DOHH2 (cell line): ENCODE data around the gene FCGBP.

Source experiments
- H3F3A ChIP-seq: fragments of 200-600 bp; sonication (generic), shearing (Covaris generic); 2 replicates; pipeline ENCODE4 v1.6.0; 2016; ENCODE audit warnings: antibody characterized with exemption, mild to moderate bottlenecking; ENCODE audit not compliant: control insufficient read depth, insufficient read depth
- H3K27ac ChIP-seq: fragments of 200-600 bp; sonication (generic); 2 replicates; pipeline ENCODE4 v1.5.1; 2014; ENCODE audit warnings: low read depth, mild to moderate bottlenecking, low read length, moderate library complexity
- H3K27me3 ChIP-seq: fragments of 200-600 bp; sonication (generic); 2 replicates; pipeline ENCODE4 v1.6.1; 2014; ENCODE audit warnings: mild to moderate bottlenecking, low read length, mixed read lengths; ENCODE audit not compliant: control insufficient read depth
- H3K36me3 ChIP-seq: fragments of 200-600 bp; sonication (generic); 2 replicates; pipeline ENCODE4 v1.6.1; 2014; ENCODE audit warnings: mild to moderate bottlenecking, low read length, moderate library complexity, mixed read lengths; ENCODE audit not compliant: control insufficient read depth
- H3K4me1 ChIP-seq: fragments of 200-600 bp; sonication (generic); 2 replicates; pipeline ENCODE4 v1.6.1; 2014; ENCODE audit warnings: mild to moderate bottlenecking, low read length, mixed read lengths; ENCODE audit not compliant: control insufficient read depth
- H3K4me2 ChIP-seq: fragments of 200-600 bp; sonication (generic); 2 replicates; pipeline ENCODE4 v1.6.0; 2014; ENCODE audit warnings: mild to moderate bottlenecking, low read length, moderate library complexity
- H3K4me3 ChIP-seq: fragments of 200-600 bp; sonication (generic); 2 replicates; pipeline ENCODE4 v1.5.1; 2014; ENCODE audit warnings: mild to moderate bottlenecking, low read length, mixed read lengths
- H3K79me2 ChIP-seq: fragments of 200-600 bp; sonication (generic); 2 replicates; pipeline ENCODE4 v1.6.1; 2014; ENCODE audit warnings: mild to moderate bottlenecking, low read length, mixed read lengths; ENCODE audit not compliant: control insufficient read depth
- H3K9me2 ChIP-seq: fragments of 200-600 bp; sonication (generic); replicated peaks from 2 replicates; pipeline ENCODE4 v1.6.1; 2014; ENCODE audit warnings: mild to moderate bottlenecking, low read length, mixed read lengths; ENCODE audit not compliant: control insufficient read depth
- H3K9me3 ChIP-seq: fragments of 200-600 bp; sonication (generic); 2 replicates; pipeline ENCODE4 v1.6.1; 2014; ENCODE audit warnings: antibody characterized with exemption, low read length, mixed read lengths; ENCODE audit not compliant: control insufficient read depth, insufficient read depth
- H4K20me1 ChIP-seq: fragments of 200-600 bp; sonication (generic); 2 replicates; pipeline ENCODE4 v1.6.0; 2014; ENCODE audit warnings: low read depth, mild to moderate bottlenecking, antibody characterized with exemption, low read length, moderate library complexity; ENCODE audit not compliant: control insufficient read depth, insufficient read depth
- EZH2phosphoT487 ChIP-seq: fragments of 200-600 bp; sonication (generic); IDR thresholded peaks from 2 replicates; pipeline ENCODE4 v1.6.1; 2017; ENCODE audit warnings: borderline replicate concordance, mild to moderate bottlenecking, antibody characterized with exemption, low read length, moderate library complexity, mixed read lengths
- TF ChIP-seq, protein P1 (sequence below): fragments of 200-600 bp; sonication (generic); IDR thresholded peaks from one replicate; pipeline ENCODE4 v1.5.1; 2014; ENCODE audit warnings: antibody characterized with exemption, mild to moderate bottlenecking, low read depth, low read length; ENCODE audit not compliant: poor library complexity, severe bottlenecking

FCGBP gene

DNA sequence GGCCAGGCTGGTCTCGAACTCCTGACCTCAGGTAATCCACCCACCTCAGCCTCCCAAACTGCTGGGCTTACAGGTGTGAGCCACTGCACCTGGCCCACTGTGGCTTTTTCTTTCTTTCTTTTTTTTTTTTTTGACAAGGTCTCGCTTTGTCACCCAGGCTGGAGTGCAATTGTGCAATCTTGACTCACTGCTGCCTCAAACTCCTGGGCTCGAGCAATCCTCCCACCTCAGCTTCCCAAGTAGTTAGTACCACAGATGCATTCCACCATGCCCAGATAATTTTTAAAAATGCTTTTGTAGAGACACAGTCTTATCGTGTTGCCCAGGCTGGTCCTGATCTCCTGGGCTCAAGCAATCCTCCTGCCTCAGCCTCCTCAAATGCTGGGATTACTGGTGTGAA is 12.1 kb upstream of the FCGBP start:
- H3K4me1 ChIP-seq, result peaks cover 81% of the 10 kb centered on the region
- H3K4me2 ChIP-seq, result no peak overlapping the region

DNA sequence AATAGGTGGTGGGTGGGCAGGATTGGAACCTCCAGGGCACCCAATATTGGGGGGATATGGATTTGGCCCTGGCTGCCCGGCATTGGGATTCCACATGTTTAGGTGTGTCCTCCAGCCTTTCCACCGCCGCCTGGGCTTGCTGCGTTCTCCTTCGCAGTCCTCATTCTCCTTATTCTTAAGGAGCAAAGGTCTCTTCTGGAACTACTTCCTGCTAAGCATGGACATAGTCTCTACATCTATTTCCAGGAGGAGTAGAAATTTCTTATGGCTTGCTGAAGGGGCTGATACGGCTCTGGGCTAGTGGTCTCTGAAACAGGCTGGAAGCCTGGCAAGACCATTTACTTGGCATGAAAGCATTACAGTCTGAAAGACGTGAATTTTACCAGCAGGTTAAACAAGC is 9.2 kb upstream of the FCGBP start:
- Histone ChIP-seq H3F3A (peaks cover 20% of the 10 kb centered on the region), H4K20me1 (no peaks in the 10 kb centered on the region), H3K36me3 (peaks cover 13% of the 10 kb centered on the region), H3K79me2 (no peaks in the 10 kb centered on the region), H3K27me3 (no peaks in the 10 kb centered on the region), H3K9me2 (no peaks in the 10 kb centered on the region), H3K4me2 (peak overlapping the region; percentile 92), H3K9me3 (peaks cover 6% of the 10 kb centered on the region), H3K4me3 (peak overlapping the region; percentile 22; the same call in 1 of the 2 replicates), H3K4me1 (peaks cover 79% of the 10 kb centered on the region), H3K27ac (peak overlapping the region; percentile 36; the same call in 1 of the 2 replicates)
- no peak for TF ChIP-seq EZH2phosphoT487
- TF ChIP-seq, protein P1, sequence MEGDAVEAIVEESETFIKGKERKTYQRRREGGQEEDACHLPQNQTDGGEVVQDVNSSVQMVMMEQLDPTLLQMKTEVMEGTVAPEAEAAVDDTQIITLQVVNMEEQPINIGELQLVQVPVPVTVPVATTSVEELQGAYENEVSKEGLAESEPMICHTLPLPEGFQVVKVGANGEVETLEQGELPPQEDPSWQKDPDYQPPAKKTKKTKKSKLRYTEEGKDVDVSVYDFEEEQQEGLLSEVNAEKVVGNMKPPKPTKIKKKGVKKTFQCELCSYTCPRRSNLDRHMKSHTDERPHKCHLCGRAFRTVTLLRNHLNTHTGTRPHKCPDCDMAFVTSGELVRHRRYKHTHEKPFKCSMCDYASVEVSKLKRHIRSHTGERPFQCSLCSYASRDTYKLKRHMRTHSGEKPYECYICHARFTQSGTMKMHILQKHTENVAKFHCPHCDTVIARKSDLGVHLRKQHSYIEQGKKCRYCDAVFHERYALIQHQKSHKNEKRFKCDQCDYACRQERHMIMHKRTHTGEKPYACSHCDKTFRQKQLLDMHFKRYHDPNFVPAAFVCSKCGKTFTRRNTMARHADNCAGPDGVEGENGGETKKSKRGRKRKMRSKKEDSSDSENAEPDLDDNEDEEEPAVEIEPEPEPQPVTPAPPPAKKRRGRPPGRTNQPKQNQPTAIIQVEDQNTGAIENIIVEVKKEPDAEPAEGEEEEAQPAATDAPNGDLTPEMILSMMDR, result no peak

More for the DNA sequence above, 12.1 kb upstream of the FCGBP start:
- no peak for TF ChIP-seq EZH2phosphoT487
- TF ChIP-seq, protein P1, result no peak
- H3F3A ChIP-seq, result peaks cover 14% of the 10 kb centered on the region
- H3K27me3 ChIP-seq, result no peaks in the 10 kb centered on the region
- peaks cover 7% of the 10 kb centered on the region for H3K79me2 ChIP-seq
- no peak overlapping the region for H3K27ac ChIP-seq
- no peak overlapping the region for H3K4me3 ChIP-seq
- H3K9me3 ChIP-seq, result peaks cover 12% of the 10 kb centered on the region
- H4K20me1 ChIP-seq, result no peaks in the 10 kb centered on the region
- H3K36me3 ChIP-seq, result peaks cover 24% of the 10 kb centered on the region
- H3K9me2 ChIP-seq, result no peaks in the 10 kb centered on the region; the same call in 1 of the 2 replicates

DNA sequence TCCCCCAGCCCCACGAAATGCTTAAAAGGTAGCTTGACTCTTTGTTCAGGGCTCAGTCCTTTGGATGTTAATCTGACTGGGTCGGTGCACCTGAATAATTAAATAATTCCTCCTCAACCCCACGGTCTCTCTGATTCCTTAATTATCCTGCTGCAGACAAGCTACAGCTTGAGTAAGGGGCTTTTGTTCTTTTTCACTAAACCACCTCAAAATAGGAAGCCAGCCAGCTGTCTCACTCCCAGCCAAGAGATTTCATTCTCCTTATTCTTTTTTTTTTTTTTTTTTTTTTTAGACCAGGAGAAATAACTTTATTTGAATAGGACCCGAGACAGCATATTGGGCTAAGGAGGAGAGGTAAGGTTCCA is 7.9 kb upstream of the FCGBP start:
- Histone ChIP-seq H3K4me2 (peak overlapping the region; percentile 92), H3K36me3 (peaks cover 12% of the 10 kb centered on the region), H3F3A (peaks cover 20% of the 10 kb centered on the region), H3K9me3 (peaks cover 6% of the 10 kb centered on the region), H3K27me3 (no peaks in the 10 kb centered on the region), H3K9me2 (no peaks in the 10 kb centered on the region), H3K79me2 (no peaks in the 10 kb centered on the region), H3K4me1 (peaks cover 84% of the 10 kb centered on the region), H3K4me3 (peak overlapping the region; percentile 71), H3K27ac (peak overlapping the region; percentile 89), H4K20me1 (no peaks in the 10 kb centered on the region)
- TF ChIP-seq EZH2phosphoT487, result no peak
- TF ChIP-seq, protein P1, result no peak
